ENCODE results near the gene PPP2R5A. TPM values are rescaled to one million over a fixed set of nuclear protein-coding genes. Genes with fewer than 3 reads are reported as not detected.
"Not testable (repeated sequence)": the region's sequence is repeated elsewhere in the genome, so short reads cannot be mapped to it uniquely, and the experiment has no call there.

The PPP2R5A gene
- polyA plus RNA-seq, 6 donors from 2014 or later, result 22.0 to 38.2 (median 31.7) TPM

DNA sequence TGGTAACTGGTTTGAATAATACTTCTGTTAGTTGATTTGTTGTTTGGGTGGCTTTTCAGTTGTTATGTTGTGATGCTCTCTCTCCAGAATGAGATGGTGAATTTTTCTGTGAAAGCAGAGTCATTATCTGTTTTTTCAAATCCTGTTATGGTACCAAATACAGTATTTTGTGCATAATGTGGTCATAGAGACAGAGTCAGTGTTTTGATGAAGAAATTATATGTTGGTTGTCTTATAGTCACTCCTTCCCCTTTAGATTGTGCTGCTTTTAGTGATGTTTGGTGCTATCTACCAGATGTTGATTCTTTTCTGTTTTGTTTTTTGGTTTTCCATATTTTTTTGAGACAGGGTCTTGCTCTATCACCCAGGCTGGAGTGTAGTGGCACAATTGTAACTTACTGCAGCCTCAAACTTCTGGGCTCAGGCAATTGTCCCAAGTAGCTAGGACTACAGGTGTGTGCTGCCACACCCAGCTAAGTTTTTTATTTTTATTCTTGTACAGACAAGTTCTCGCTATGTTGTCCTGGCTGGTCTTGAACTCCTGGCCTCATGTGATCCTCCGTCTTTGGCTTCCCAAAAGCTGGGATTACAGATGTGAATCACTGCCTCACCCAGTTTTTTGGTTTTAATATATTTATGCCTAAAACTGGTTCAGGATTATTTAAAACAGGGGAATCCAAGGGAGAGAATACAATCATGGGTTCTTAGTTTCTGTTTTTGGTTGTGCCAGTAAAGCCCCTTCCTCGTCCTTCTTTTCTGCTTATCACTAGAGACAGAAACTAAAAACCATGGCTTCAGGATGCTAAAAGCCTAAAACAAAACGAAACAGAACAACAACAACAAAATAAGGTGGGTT lies 7.3 kb downstream of the PPP2R5A start:
- peaks cover 45 to 84% (median 57%) of the 10 kb centered on the region in 3 donors for H3K4me1 Mint-ChIP-seq
- no peaks in the 10 kb centered on the region for H3K36me3 Mint-ChIP-seq
- peak overlapping the region in 1 of 8 donors; percentile 15 for H3K4me3 Mint-ChIP-seq
- DNase-seq, result no peak
- H3K27me3 Mint-ChIP-seq, result no peaks in the 10 kb centered on the region
- peak overlapping the region in 2 of 6 donors; percentile 21 to 84 for H3K27ac Mint-ChIP-seq
- no peaks in the 10 kb centered on the region for H3K9me3 Mint-ChIP-seq
- ATAC-seq (ENCODE audit: low read depth in 2 of 2), result no peak

DNA sequence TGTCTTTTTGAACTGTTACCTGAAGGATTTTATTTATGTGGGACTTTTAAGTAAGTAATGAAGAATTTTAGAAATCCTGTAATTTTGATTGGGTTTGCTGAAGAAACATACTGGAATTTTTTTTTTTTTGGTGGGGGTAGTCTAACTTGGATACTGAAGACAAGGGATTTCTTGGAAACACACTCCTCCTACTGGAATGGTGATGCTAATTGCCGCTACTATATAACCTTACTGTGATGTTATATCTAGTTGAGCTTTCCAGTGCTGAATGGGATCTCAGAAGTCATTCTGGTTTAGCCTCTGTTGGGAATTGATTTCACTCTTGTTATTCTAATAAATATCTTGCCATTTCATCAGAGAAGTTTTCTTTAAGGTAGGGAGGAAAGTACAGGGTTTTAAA lies 8.4 kb downstream of the PPP2R5A start:
- H3K4me1 Mint-ChIP-seq, result peaks cover 41 to 78% (median 52%) of the 10 kb centered on the region in 3 donors
- H3K36me3 Mint-ChIP-seq, result no peaks in the 10 kb centered on the region
- H3K27ac Mint-ChIP-seq, result peak overlapping the region in 3 of 6 donors; percentile 17 to 51 (median 22)
- H3K4me3 Mint-ChIP-seq, result no peak overlapping the region
- no peaks in the 10 kb centered on the region for H3K27me3 Mint-ChIP-seq
- H3K9me3 Mint-ChIP-seq, result no peaks in the 10 kb centered on the region
- DNase-seq, result no peak
- ATAC-seq (ENCODE audit: low read depth in 2 of 2), result no peak

DNA sequence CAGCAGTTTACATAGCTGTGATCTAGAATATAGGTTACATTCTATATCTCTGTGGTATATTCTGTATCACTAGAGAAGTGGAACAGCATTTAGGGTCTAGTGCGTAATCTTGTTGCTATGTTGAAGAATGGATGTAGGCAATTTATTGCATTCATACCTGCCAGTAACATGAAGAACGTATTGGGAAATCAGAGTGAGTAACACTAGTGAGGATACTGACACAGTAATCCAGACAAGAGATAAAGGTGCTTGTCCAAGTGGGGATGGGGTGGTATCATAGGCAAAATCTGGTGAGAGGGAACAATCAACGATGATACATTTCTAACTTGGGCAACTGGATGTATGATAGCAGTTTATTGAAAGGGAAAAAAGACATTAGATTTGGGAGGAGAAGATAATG lies 9.8 kb downstream of the PPP2R5A start:
- Mint-ChIP-seq H3K36me3 (no peaks in the 10 kb centered on the region), H3K4me3 (no peak overlapping the region), H3K27ac (no peak overlapping the region), H3K27me3 (no peaks in the 10 kb centered on the region), H3K9me3 (no peaks in the 10 kb centered on the region), H3K4me1 (peaks cover 40 to 80% (median 51%) of the 10 kb centered on the region in 3 donors)
- no peak for ATAC-seq (ENCODE audit: low read depth in 2 of 2)
- DNase-seq, result no peak

DNA sequence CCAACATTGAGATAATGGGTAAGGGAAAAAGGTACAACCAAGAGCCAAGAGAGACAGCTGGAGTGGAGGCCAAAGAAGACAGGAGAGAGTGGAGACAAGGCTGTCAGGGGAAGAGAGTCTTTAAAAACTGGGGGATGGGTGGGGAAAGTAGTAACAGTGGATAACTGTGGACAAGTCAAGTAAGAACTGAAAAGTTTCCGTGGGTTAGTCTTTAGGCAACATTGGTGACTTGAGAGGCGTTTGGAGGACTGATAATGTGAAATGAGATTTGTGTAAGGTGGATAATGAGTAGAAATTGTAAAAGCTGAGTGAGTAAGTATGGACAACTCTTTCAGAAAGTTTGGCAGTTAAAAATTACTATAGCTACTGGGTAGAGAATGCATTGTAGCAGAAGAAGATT lies 10.4 kb downstream of the PPP2R5A start:
- peak overlapping the region in 2 of 8 donors; percentile 18 to 30 for H3K4me3 Mint-ChIP-seq
- DNase-seq (no peak), ATAC-seq (ENCODE audit: low read depth in 2 of 2) (no peak)
- H3K9me3 Mint-ChIP-seq, result no peaks in the 10 kb centered on the region
- no peaks in the 10 kb centered on the region for H3K36me3 Mint-ChIP-seq
- H3K4me1 Mint-ChIP-seq, result peaks cover 39 to 76% (median 51%) of the 10 kb centered on the region in 3 donors
- H3K27me3 Mint-ChIP-seq, result no peaks in the 10 kb centered on the region
- H3K27ac Mint-ChIP-seq, result peak overlapping the region in 1 of 6 donors; percentile 16

DNA sequence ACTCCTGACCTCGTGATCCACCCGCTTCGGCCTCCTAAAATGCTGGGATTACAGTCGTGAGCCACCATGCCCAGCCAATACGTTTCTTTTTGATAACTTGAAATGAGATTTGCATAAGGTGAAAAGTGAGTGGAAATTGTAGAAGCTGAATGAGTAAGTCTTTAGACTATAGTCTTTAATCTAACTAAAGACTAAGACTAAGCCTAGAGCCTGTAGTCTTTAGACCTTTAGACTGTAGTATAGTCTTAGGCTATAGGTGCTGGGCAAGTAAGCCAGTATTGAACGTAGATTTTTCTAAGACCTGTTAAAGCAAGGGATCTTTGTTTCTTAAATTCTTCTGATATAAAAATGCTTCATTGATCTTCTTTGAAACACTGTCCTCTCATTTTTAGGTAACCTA lies 12.1 kb downstream of the PPP2R5A start:
- Mint-ChIP-seq H3K27ac (peak overlapping the region in 1 of 6 donors; percentile 65), H3K4me1 (peaks cover 28 to 70% (median 52%) of the 10 kb centered on the region in 3 donors), H3K4me3 (no peak overlapping the region)

DNA sequence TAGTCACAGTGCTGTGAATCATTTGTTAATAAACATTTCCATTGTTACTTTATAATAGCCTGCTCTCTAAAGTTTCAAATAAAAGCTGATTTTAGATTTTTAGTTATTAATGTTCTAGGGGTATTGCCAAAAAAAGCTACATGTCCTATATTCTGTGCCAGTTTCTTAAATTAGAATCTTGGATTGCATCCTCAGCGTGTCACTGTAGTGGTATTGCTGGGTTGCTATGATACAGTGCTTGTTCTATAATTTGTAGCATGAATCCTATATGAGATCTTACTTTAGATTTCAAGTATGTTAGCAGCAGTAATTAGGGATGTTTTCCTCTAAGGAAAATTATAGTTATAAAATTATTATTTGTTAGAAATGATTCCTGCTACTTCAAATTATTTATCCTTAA lies 16.4 kb downstream of the PPP2R5A start:
- Mint-ChIP-seq H3K36me3 (peaks cover 0 to 11% of the 10 kb centered on the region in 2 donors), H3K4me3 (no peak overlapping the region), H3K4me1 (peaks cover 34 to 52% (median 49%) of the 10 kb centered on the region in 3 donors), H3K9me3 (peaks cover 0 to 6% (median 0%) of the 10 kb centered on the region in 7 donors), H3K27me3 (no peaks in the 10 kb centered on the region), H3K27ac (peak overlapping the region in 1 of 6 donors; percentile 21)
- no peak for DNase-seq
- no peak for ATAC-seq (ENCODE audit: low read depth in 2 of 2)

More for the DNA sequence above, 12.1 kb downstream of the PPP2R5A start:
- Mint-ChIP-seq H3K9me3 (no peaks in the 10 kb centered on the region), H3K27me3 (no peaks in the 10 kb centered on the region), H3K36me3 (no peaks in the 10 kb centered on the region)
- DNase-seq (no peak), ATAC-seq (ENCODE audit: low read depth in 2 of 2) (no peak)

DNA sequence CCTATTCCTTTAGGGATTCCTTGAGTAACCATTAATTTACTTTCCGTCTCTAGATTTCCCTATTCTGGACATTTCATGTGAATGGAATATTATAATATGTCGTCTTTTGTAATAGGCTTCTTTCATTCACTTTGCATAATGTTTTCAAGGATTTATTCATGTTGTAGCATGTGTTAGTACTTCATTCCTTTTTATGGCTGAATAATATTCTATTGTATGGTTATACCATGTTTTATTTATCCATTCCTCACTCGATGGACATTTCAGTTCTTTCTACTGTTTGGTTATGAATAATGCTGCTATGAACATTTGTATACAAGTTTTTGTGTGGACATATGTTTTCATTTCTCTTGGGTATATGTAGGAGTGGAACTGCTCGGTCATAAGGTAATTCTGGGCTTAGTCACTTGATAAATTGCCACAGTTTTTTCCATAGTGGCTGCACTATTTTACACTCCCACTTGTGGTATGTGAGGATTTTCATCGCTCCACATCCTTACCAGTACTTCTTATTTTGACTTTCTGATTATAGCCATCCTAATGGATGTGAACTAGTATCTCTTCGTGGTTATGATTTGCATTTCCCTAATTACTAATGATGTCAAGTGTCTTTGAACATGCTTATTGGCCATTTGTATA lies 17.7 kb downstream of the PPP2R5A start:
- H3K4me3 Mint-ChIP-seq, result no peak overlapping the region
- ATAC-seq (ENCODE audit: low read depth in 2 of 2) (no peak), DNase-seq (no peak)
- H3K4me1 Mint-ChIP-seq, result peaks cover 34 to 57% (median 53%) of the 10 kb centered on the region in 3 donors
- peaks cover 0 to 6% (median 0%) of the 10 kb centered on the region in 7 donors for H3K9me3 Mint-ChIP-seq
- H3K36me3 Mint-ChIP-seq, result peaks cover 0 to 13% of the 10 kb centered on the region in 2 donors
- no peaks in the 10 kb centered on the region for H3K27me3 Mint-ChIP-seq
- no peak overlapping the region for H3K27ac Mint-ChIP-seq

DNA sequence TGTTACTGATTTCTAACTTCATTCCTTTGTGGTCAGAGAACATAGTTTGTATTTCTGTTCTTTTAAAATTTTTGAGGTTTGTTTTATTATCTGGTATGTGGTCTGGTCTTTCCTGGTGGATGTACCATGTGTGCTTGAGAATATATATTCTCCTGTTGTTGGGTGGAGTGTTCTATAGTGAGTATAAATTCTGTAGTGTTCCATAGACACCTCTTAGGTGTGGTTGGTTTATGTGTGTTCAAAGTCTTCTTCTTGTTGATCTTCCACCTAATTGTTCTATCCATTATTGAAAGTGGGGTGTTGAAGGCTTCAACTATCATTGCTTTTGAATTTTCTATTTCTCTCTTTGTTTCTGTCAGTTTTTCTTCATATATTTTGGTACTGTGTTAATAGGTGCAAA lies 20.1 kb downstream of the PPP2R5A start:
- ATAC-seq (ENCODE audit: low read depth in 2 of 2), result no peak
- peaks cover 43 to 69% (median 67%) of the 10 kb centered on the region in 3 donors for H3K4me1 Mint-ChIP-seq
- peaks cover 11 to 30% of the 10 kb centered on the region in 2 donors for H3K36me3 Mint-ChIP-seq
- H3K4me3 Mint-ChIP-seq, result no peak overlapping the region
- H3K9me3 Mint-ChIP-seq, result peaks cover 0 to 6% (median 0%) of the 10 kb centered on the region in 7 donors
- no peaks in the 10 kb centered on the region for H3K27me3 Mint-ChIP-seq
- DNase-seq, result no peak
- peak overlapping the region in 2 of 6 donors; percentile 2 to 49 for H3K27ac Mint-ChIP-seq

DNA sequence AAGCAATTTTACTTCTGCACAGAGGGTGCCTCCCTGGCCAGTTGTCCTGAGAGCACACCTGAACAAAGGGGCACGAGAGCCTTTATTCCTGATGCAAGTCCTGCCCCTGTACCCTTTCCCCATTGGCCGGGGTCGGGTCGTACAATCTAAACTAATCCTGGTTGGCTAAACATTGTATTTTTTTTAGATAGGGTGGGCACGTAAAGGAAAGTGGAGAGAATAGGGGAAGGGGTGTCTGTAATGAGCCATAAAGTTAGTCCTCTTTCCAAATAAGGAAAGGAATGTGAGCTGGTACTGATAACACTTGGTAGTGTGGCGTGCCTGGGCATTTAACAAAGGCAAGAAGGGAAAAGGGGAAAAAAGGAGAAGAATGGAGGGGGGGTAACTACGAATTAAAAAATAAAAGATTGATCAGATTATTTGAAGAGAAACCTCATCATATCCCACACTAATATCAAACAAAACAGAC lies 20.8 kb downstream of the PPP2R5A start:
- not testable (repeated sequence) for ATAC-seq (ENCODE audit: low read depth in 2 of 2); DNase-seq; H3K27me3 Mint-ChIP-seq; H3K9me3 Mint-ChIP-seq
- Mint-ChIP-seq H3K4me3 (peak overlapping the region in 1 of 8 donors; percentile 67), H3K27ac (peak overlapping the region in 2 of 6 donors; percentile 2 to 67), H3K4me1 (peaks cover 49 to 74% (median 68%) of the 10 kb centered on the region in 3 donors), H3K36me3 (peaks cover 11 to 30% of the 10 kb centered on the region in 2 donors)

DNA sequence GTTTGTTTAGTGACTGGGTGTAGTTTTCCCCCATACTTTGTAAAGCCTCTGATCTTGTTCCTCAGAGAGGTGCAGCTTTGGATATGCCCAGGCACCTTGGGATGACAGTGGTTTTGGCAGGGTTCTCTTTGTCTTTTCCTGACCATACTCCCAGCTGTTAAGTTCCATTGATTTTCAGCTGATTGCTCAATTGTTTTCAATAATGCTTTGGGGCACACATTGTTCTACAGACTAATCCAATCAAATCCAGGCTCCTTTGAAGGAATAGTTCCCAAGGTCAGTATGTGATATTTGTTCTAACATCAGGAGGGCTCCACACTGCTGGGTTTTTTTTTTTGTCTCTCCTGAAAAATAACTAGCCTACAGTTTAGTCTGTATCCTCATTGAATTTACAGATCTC lies 24.8 kb downstream of the PPP2R5A start:
- ATAC-seq (ENCODE audit: low read depth in 2 of 2) (no peak), DNase-seq (no peak)
- Mint-ChIP-seq H3K27me3 (no peaks in the 10 kb centered on the region), H3K4me3 (peak overlapping the region in 1 of 8 donors; percentile 25), H3K36me3 (peaks cover 11 to 30% of the 10 kb centered on the region in 2 donors), H3K27ac (peak overlapping the region in 2 of 6 donors; percentile 12 to 81), H3K4me1 (peaks cover 31 to 71% (median 45%) of the 10 kb centered on the region in 3 donors), H3K9me3 (peaks cover 0 to 6% (median 0%) of the 10 kb centered on the region in 7 donors)

DNA sequence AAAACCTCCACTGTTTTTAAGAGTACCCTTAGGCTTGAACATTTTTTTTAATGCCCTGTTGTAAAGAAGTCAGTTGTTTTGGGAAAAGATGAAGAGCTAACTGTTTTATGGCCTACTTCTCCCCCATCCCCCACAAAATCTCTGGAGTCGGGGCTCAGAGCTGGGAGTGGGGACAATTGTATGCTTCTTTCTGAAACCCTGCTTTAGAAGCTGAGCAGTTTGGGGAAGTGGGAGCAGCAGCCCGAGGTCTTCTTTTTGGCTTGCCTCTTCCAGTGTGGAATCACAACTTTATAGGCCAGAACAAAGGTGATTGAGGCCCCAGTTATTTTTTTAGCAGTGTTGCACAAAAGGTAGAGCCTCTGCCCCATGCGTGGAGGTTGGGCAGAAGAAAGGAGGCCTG lies 25.2 kb downstream of the PPP2R5A start:
- Mint-ChIP-seq H3K36me3 (peaks cover 11 to 27% of the 10 kb centered on the region in 2 donors), H3K27me3 (no peaks in the 10 kb centered on the region), H3K4me3 (no peak overlapping the region), H3K4me1 (peaks cover 28 to 69% (median 41%) of the 10 kb centered on the region in 3 donors), H3K27ac (peak overlapping the region in 3 of 6 donors; percentile 12 to 81 (median 50)), H3K9me3 (peaks cover 0 to 2% (median 0%) of the 10 kb centered on the region in 7 donors)
- ATAC-seq (ENCODE audit: low read depth in 2 of 2), result no peak
- no peak for DNase-seq

DNA sequence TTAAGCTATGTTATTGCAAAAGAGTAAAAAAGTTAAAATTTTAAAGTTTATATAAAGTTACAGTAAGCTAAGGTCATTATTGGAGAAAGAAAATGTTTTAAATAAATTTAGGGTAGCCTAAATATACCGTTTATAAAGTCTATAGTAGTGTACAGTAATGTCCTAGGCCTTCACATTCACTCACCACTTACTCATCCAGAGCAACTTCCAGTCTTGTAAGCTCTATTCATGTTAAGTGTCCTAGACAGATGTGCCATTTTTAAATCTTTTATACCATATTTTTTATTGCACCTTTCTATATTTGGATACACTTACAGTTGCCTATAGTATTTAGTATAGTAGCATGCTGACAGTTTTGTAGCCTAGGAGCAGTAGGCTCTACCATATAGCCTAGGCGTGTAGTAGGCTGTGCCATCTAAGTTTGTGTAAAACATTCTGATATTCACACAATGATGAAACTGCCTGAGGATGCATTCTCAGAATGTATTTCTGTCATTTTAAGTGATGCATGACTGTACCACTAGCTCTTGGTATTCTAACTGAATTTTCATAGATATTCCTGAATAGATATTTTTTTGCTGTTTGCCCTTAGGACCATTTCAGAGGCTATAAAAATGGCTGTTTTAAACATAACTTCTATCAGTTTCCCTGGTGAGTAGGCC lies 26.8 kb downstream of the PPP2R5A start:
- peaks cover 34 to 68% (median 45%) of the 10 kb centered on the region in 3 donors for H3K4me1 Mint-ChIP-seq
- H3K9me3 Mint-ChIP-seq, result no peaks in the 10 kb centered on the region
- H3K27ac Mint-ChIP-seq, result no peak overlapping the region
- no peak for ATAC-seq (ENCODE audit: low read depth in 2 of 2)
- H3K4me3 Mint-ChIP-seq, result no peak overlapping the region
- H3K27me3 Mint-ChIP-seq, result no peaks in the 10 kb centered on the region
- DNase-seq, result no peak
- H3K36me3 Mint-ChIP-seq, result peaks cover 11 to 25% of the 10 kb centered on the region in 2 donors

DNA sequence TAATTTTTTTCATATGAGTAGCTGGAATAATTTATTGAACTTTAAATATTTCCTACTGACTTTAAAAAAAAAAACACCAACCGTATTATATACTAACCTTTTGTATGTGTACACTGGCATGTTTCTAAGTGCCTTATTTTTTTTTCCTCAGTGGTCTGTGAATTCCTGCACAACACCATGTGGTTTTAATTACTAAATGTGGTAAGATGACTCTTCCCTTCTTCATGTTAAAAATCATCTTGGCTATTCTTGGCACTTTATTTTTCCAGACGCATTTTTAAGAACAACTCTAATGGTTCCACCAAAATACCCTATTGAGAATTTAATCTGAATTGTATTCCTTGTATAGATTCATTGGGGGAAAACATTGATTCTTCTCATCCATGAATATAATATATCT lies 28.4 kb downstream of the PPP2R5A start:
- Mint-ChIP-seq H3K4me3 (no peak overlapping the region), H3K27me3 (no peaks in the 10 kb centered on the region), H3K4me1 (peaks cover 37 to 62% (median 41%) of the 10 kb centered on the region in 3 donors), H3K9me3 (no peaks in the 10 kb centered on the region), H3K27ac (no peak overlapping the region), H3K36me3 (peaks cover 9 to 20% of the 10 kb centered on the region in 2 donors)
- ATAC-seq (ENCODE audit: low read depth in 2 of 2), result no peak
- no peak for DNase-seq

Data from naive B cell (primary cell).